MM.1S (cell line): ENCODE measurements around the gene PIGB.

Experiments used
- CTCF ChIP-seq: fragments of 300-600 bp; sonication (generic); IDR thresholded peaks from 2 replicates; pipeline ENCODE4 v1.5.1; 2016; ENCODE audit warnings: antibody characterized with exemption, low read length, mixed read lengths
- EZH2 ChIP-seq: fragments of 300-600 bp; sonication (generic); optimal IDR thresholded peaks from 2 replicates; pipeline ENCODE3; 2017; ENCODE audit warnings: low read depth, mild to moderate bottlenecking, antibody characterized with exemption, low read length, mixed read lengths
- EZH2phosphoT487 ChIP-seq: fragments of 300-600 bp; sonication (generic); IDR thresholded peaks from 2 replicates; pipeline ENCODE4 v1.6.1; 2018; ENCODE audit warnings: antibody characterized with exemption, low read length

- no peak for TF ChIP-seq CTCF
- TF ChIP-seq EZH2, result no peak
- no peak for TF ChIP-seq EZH2phosphoT487
These were observed 41.9 kb upstream of the PIGB start for GRCh38 chr15:55277116-55277564.
